Tracheal epithelial cell (primary cell): ENCODE results near the gene SMIM29. TPM values are rescaled to one million over a fixed set of nuclear protein-coding genes. Genes with fewer than 3 reads are reported as not detected.

Experiments used
- total RNA-seq: library from RNA; depleted of rRNA; stranded (reverse); fragments of >200 nt; gene quantifications from 2 replicates; pipeline ENCODE4 v1.2.1, GENCODE V29; 2014

SMIM29 gene
- total RNA-seq, result 11.1 and 21.9 TPM in 2 replicates

DNA sequence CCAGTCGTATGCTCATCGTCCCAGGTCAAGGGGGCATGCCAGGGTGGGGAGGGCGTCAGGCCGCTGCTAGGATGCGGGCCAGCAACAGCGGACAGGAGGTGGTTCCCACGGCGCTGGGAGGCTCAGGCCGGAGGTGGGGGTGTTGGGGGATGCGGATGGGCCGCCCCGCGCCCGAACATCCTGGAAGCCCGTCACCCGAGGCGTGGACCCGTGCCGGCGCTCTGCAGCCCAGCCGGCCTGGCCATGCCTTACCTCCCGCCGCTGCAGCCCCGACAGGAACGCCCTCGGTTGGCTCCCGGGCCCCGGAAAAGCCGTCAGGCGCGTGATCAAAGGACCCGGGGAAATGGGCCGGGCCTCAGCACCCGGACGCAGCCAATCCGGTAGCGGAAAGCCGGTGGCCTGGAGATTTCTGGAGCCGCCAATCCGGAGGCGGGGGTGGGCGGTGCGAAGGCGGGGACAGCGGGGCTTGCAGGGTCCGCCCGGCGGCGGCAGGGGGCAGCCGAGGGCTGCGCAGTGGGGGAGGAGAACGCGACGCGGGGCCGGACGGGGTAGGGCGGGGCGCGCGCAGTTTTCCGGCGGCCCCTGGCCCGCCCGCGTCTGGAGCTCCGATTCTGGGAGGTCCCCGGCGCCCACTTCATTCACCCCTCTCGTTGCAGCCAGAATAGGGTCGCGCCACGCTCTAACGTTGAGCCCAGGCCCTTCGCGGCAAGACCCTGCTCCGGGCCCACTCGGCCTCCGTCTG lies at the start of gene SMIM29:
TSS of gene SMIM29 (minus strand) at position 280 of the 742 bp plus-strand sequence. CDS start 1,215 bp downstream, outside the sequence.

DNA sequence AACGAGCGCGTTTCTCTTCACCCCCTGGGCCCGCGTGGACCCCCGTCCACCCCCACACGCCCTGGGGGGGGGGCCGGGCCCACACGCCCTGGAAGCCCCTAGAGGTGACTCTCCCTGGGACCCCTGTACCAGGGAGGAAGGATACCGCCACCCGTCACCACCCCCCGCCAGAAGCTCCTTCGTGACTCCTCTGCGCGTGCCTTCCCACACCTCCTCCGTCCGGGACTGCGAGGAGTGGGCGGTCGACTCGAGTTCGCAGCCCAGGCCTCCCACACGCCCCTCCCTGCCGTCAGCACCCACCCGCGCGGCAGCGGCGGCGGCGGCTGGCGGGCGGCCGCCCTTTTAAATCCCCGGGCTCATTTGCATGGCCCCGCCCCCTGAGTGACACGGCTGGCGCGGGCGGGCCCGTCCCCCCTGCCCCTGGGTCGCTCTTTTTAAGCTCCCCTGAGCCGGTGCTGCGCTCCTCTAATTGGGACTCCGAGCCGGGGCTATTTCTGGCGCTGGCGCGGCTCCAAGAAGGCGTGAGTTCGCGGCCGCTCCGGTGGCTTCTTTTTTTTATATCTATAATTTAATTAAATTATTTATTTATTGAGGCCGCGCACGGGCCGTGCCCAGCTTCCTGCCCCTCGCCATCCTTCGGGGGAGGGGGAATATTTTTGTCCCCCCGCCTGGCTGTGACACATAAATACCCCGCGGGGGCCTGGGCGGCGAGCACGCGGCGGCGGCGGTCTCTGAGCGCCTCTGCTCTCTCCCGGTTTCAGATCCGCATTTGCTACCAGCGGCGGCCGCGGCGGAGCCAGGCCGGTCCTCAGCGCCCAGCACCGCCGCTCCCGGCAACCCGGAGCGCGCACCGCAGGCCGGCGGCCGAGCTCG lies 12.1 kb downstream of the SMIM29 start, which contains the start of gene HMGA1:
TSS of gene HMGA1 (plus strand) at position 431 of the 873 bp plus-strand sequence. CDS start 3,908 bp downstream, outside the sequence.

Other genes with a start within 250 kb of the SMIM29 start
- gene GRM4, start 102.9 kb downstream of the SMIM29 start, total RNA-seq, result not detected in 2 replicates
- gene HMGA1, start 12.1 kb downstream of the SMIM29 start, total RNA-seq, result 115 and 182 TPM in 2 replicates
- gene NUDT3, start 143.7 kb upstream of the SMIM29 start, total RNA-seq, result 11.6 and 29.6 TPM in 2 replicates
- 4,851 and 7,268 TPM in 2 replicates for gene RPS10, start 177.1 kb upstream of the SMIM29 start, total RNA-seq
- gene PACSIN1, start 217.1 kb upstream of the SMIM29 start, total RNA-seq, result not detected in 2 replicates